Calu3 (cell line): ENCODE data around the gene WDR37. TPM values are rescaled to one million over a fixed set of nuclear protein-coding genes. Genes with fewer than 3 reads are reported as not detected.

Source experiments
- BruUV-seq: library from RNA; stranded (reverse); fragments of 400-500 nt; replicated peaks from 2 replicates; lab custom pipeline; 2021; lab: Mats Ljungman, UMichigan
- CTCF ChIA-PET: fragments of 300-600 bp; sonication (Branson Sonifier 250); formaldehyde crosslinking; loops from one replicate; lab custom pipeline; 2022; ENCODE audit warnings: antibody characterized with exemption; lab: Charles Lee
- DNase-seq: peaks from one replicate; pipeline ENCODE4 v3.0.0; 2022
- H3K27ac Mint-ChIP-seq: one replicate; pipeline ENCODE4 v1.8.0; 2022; ENCODE audit warnings: mixed read lengths; ENCODE audit not compliant: unreplicated experiment
- H3K27me3 Mint-ChIP-seq: one replicate; pipeline ENCODE4 v1.8.0; 2022; ENCODE audit warnings: mixed read lengths; ENCODE audit not compliant: unreplicated experiment
- H3K36me3 Mint-ChIP-seq: one replicate; pipeline ENCODE4 v1.8.0; 2022; ENCODE audit warnings: mild to moderate bottlenecking, moderate library complexity, mixed read lengths; ENCODE audit not compliant: insufficient read depth, unreplicated experiment
- H3K4me1 Mint-ChIP-seq: one replicate; pipeline ENCODE4 v1.8.0; 2022; ENCODE audit warnings: mild to moderate bottlenecking, low read depth, mixed read lengths; ENCODE audit not compliant: unreplicated experiment
- H3K4me3 Mint-ChIP-seq: one replicate; pipeline ENCODE4 v1.8.0; 2022; ENCODE audit warnings: mild to moderate bottlenecking, low read depth, moderate library complexity, mixed read lengths; ENCODE audit not compliant: unreplicated experiment
- H3K9me3 Mint-ChIP-seq: one replicate; pipeline ENCODE4 v1.8.0; 2022; ENCODE audit warnings: low read depth, mixed read lengths; ENCODE audit not compliant: unreplicated experiment
- intact Hi-C: fragments of 100-400 bp; cut with micrococcal nuclease; formaldehyde crosslinking; loops from one replicate; pipeline ENCODE4 v1.10.0; 2022; ENCODE audit not compliant: unreplicated experiment
- total RNA-seq: library from RNA; stranded (reverse); gene quantifications from 2 replicates; pipeline ENCODE4 v1.2.3, GENCODE V29; 2022
- TF ChIP-seq, protein P1 (sequence below): fragments of 200-600 bp; IDR thresholded peaks from one replicate; pipeline ENCODE4 v1.8.0; 2022; ENCODE audit warnings: antibody characterized with exemption; ENCODE audit not compliant: unreplicated experiment

Gene WDR37
- total RNA-seq, 1 experiment from 2014 or later, result 17.8 TPM

DNA sequence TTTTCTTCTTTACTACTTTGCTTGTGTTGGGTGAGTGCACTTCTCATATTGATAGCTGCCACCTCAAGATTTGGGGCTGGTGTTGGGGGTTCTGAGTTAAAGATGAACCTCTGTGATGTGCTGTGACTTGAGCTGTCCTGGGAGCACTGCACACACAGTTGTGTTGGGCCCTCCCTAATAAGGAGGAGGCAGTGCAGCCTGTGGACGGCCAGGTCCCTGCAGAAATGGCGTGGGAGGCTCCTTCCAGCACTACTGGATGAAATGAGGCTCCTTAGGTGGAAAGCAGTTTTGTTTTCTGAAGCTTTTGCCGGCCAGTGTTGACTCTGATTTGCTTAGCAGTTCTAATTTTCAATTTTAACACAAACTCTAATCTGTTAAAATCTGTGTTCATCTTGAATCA, 44.0 kb downstream of the WDR37 start:
- peaks cover 6% of the 10 kb centered on the region for H3K36me3 Mint-ChIP-seq
- TF ChIP-seq, protein P1, sequence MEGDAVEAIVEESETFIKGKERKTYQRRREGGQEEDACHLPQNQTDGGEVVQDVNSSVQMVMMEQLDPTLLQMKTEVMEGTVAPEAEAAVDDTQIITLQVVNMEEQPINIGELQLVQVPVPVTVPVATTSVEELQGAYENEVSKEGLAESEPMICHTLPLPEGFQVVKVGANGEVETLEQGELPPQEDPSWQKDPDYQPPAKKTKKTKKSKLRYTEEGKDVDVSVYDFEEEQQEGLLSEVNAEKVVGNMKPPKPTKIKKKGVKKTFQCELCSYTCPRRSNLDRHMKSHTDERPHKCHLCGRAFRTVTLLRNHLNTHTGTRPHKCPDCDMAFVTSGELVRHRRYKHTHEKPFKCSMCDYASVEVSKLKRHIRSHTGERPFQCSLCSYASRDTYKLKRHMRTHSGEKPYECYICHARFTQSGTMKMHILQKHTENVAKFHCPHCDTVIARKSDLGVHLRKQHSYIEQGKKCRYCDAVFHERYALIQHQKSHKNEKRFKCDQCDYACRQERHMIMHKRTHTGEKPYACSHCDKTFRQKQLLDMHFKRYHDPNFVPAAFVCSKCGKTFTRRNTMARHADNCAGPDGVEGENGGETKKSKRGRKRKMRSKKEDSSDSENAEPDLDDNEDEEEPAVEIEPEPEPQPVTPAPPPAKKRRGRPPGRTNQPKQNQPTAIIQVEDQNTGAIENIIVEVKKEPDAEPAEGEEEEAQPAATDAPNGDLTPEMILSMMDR, result no peak
- CTCF ChIA-PET, result no interaction called here
- no peak overlapping the region for H3K27ac Mint-ChIP-seq
- H3K9me3 Mint-ChIP-seq, result no peaks in the 10 kb centered on the region
- H3K27me3 Mint-ChIP-seq, result no peaks in the 10 kb centered on the region
- BruUV-seq, result no TSS peak
- no peak overlapping the region for H3K4me3 Mint-ChIP-seq
- no peaks in the 10 kb centered on the region for H3K4me1 Mint-ChIP-seq
- no peak for DNase-seq
- intact Hi-C loops, result no loop called here

GRCh38 chr10:1100691-1101368, 44.6 kb downstream of the WDR37 start:
- Mint-ChIP-seq H3K27me3 (no peaks in the 10 kb centered on the region), H3K4me3 (no peak overlapping the region), H3K4me1 (no peaks in the 10 kb centered on the region), H3K9me3 (no peaks in the 10 kb centered on the region), H3K27ac (no peak overlapping the region), H3K36me3 (peaks cover 6% of the 10 kb centered on the region)
- no peak for DNase-seq
- TF ChIP-seq, protein P1, result no peak
- intact Hi-C loops, result no loop called here
- CTCF ChIA-PET, result no interaction called here
- no TSS peak for BruUV-seq

DNA sequence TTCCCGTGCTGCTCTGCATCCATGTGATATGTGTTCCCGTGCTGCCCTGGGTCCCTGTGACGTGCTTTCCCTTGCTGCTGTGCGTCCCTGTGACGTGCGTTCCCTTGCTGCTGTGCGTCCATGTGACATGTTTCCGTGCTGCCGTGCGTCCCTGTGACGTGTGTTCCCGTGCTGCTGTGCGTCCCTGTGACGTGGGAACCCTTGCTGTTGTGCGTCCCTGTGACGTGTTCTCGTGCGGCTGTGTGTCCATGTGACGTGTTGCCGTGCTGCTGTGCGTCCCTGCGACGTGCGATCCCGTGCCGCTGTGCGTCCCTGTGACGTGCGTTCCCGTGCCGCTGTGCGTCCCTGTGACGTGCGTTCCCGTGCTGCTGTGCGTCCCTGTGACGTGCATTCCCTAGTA, 45.8 kb downstream of the WDR37 start:
- H3K9me3 Mint-ChIP-seq, result no peaks in the 10 kb centered on the region
- intact Hi-C loops, result no loop called here
- TF ChIP-seq, protein P1, result no peak
- no peaks in the 10 kb centered on the region for H3K4me1 Mint-ChIP-seq
- no peak for DNase-seq
- H3K27ac Mint-ChIP-seq, result no peak overlapping the region
- BruUV-seq, result no TSS peak
- H3K4me3 Mint-ChIP-seq, result no peak overlapping the region
- H3K27me3 Mint-ChIP-seq, result no peaks in the 10 kb centered on the region
- peaks cover 12% of the 10 kb centered on the region for H3K36me3 Mint-ChIP-seq
- CTCF ChIA-PET, result no interaction called here

GRCh38 chr10:1102416-1102815, 46.2 kb downstream of the WDR37 start:
- CTCF ChIA-PET, result no interaction called here
- no peak overlapping the region for H3K4me3 Mint-ChIP-seq
- H3K4me1 Mint-ChIP-seq, result no peaks in the 10 kb centered on the region
- no peaks in the 10 kb centered on the region for H3K9me3 Mint-ChIP-seq
- no peak overlapping the region for H3K27ac Mint-ChIP-seq
- TF ChIP-seq, protein P1, result no peak
- no TSS peak for BruUV-seq
- DNase-seq, result no peak
- H3K27me3 Mint-ChIP-seq, result no peaks in the 10 kb centered on the region
- intact Hi-C loops, result no loop called here
- H3K36me3 Mint-ChIP-seq, result peaks cover 12% of the 10 kb centered on the region
